B cell (primary cell): ENCODE results near the gene TNF. TPM values are rescaled to one million over a fixed set of nuclear protein-coding genes. Genes with fewer than 3 reads are reported as not detected.

ENCODE experiments used
- ATAC-seq: fragments of 200-7000 bp; cut with Tn5 transposase; one replicate; pipeline ENCODE4 v1.10.0; 2021; ENCODE audit warnings: low read depth, mild to moderate bottlenecking, moderate number of reproducible peaks, moderate library complexity
- CTCF ChIA-PET: fragments of 350-600 bp; sonication (Branson Sonifier 250); formaldehyde crosslinking; loops from one replicate; lab custom pipeline; 2021; ENCODE audit warnings: antibody characterized with exemption, inconsistent platforms; lab: Charles Lee
- POLR2A ChIA-PET: fragments of 350-600 bp; sonication (Branson Sonifier 250); formaldehyde crosslinking; loops from one replicate; lab custom pipeline; 2021; ENCODE audit warnings: antibody characterized with exemption; lab: Charles Lee
- DNase-seq: peaks from one replicate; pipeline ENCODE4 v3.0.0; 2013
- H2AFZ ChIP-seq: 2 replicates; pipeline ENCODE4 v1.6.1; 2012; ENCODE audit warnings: mild to moderate bottlenecking, low read depth, low read length; ENCODE audit not compliant: insufficient read depth, poor library complexity, severe bottlenecking
- H3K27ac ChIP-seq, 2 donors: 1 replicate in 1 of 2; 2 replicates in 1 of 2; pipeline ENCODE4 v1.5.1; 2012 to 2013; ENCODE audit warnings: low read length in 2 of 2, mild to moderate bottlenecking in 2 of 2, moderate library complexity in 1 of 2
- H3K27me3 ChIP-seq, 4 experiments: fragments of 200-600 bp in 1 of 4; sonication (generic) in 1 of 4; replicated peaks in 1 of 4; 1 replicate in 2 of 4; 2 replicates in 2 of 4; pipeline versions ENCODE4 v1.6.1 to v1.7.0; 2013 to 2016; ENCODE audit warnings: low read length in 3 of 4, mild to moderate bottlenecking in 2 of 4, mixed read lengths in 1 of 4, moderate library complexity in 1 of 4; ENCODE audit not compliant: insufficient read depth in 4 of 4, control insufficient read depth in 3 of 4; ENCODE audit errors: control extremely low read depth in 1 of 4
- H3K36me3 ChIP-seq, 2 experiments: replicated peaks in 1 of 2; 1 replicate in 1 of 2; 2 replicates in 1 of 2; pipeline versions ENCODE4 v1.6.1 to v1.7.1; 2013; ENCODE audit warnings: low read length in 1 of 2; ENCODE audit not compliant: insufficient read depth in 2 of 2, control insufficient read depth in 1 of 2; ENCODE audit errors: control extremely low read depth in 1 of 2, extremely low read depth in 1 of 2
- H3K4me1 ChIP-seq, 2 donors: fragments of 200-600 bp in 1 of 2; sonication (generic) in 1 of 2; 1 replicate in 1 of 2; 2 replicates in 1 of 2; pipeline versions ENCODE4 v1.5.1 to v1.6.1; 2013 to 2017; ENCODE audit warnings: low read length in 2 of 2; ENCODE audit not compliant: control insufficient read depth in 2 of 2, insufficient read depth in 2 of 2
- H3K4me2 ChIP-seq: replicated peaks from 2 replicates; pipeline ENCODE3; 2012; ENCODE audit warnings: mild to moderate bottlenecking, low read depth, low read length; ENCODE audit not compliant: poor library complexity, severe bottlenecking
- H3K4me3 ChIP-seq, 5 experiments: fragments of 200-600 bp in 1 of 5; sonication (generic) in 1 of 5; 1 replicate in 3 of 5; 2 replicates in 2 of 5; pipeline versions ENCODE4 v1.5.1 to v1.7.0; 2011 to 2016; ENCODE audit warnings: low read length in 4 of 5, mild to moderate bottlenecking in 4 of 5, low read depth in 2 of 5, control low read depth in 1 of 5, moderate library complexity in 1 of 5; ENCODE audit not compliant: insufficient read depth in 1 of 5; ENCODE audit errors: control extremely low read depth in 1 of 5, extremely low read depth in 1 of 5
- H3K79me2 ChIP-seq: fragments of 200-600 bp; sonication (generic); one replicate; pipeline ENCODE4 v1.6.0; 2016; ENCODE audit warnings: low read length; ENCODE audit not compliant: control insufficient read depth, insufficient read depth
- H3K9ac ChIP-seq: fragments of 200-600 bp; sonication (generic); 2 replicates; pipeline ENCODE4 v1.6.1; 2017; ENCODE audit warnings: mild to moderate bottlenecking, low read length, moderate library complexity
- H3K9me3 ChIP-seq, 3 donors: one replicate each; pipeline versions ENCODE4 v1.6.1 to v1.7.1; 2013; ENCODE audit warnings: low read length in 2 of 3; ENCODE audit not compliant: control insufficient read depth in 2 of 3, insufficient read depth in 1 of 3; ENCODE audit errors: control extremely low read depth in 1 of 3
- H4K20me1 ChIP-seq: 2 replicates; pipeline ENCODE4 v1.6.0; 2012; ENCODE audit warnings: mild to moderate bottlenecking, low read length; ENCODE audit not compliant: insufficient read depth, control insufficient read depth, poor library complexity, severe bottlenecking
- H3K27ac Mint-ChIP-seq: one replicate; pipeline ENCODE4 v1.8.0; 2021; ENCODE audit warnings: mixed read lengths
- H3K27me3 Mint-ChIP-seq: one replicate; pipeline ENCODE4 v1.8.0; 2021; ENCODE audit warnings: mixed read lengths
- H3K4me1 Mint-ChIP-seq: one replicate; pipeline ENCODE4 v1.8.0; 2021; ENCODE audit warnings: mixed read lengths
- H3K4me3 Mint-ChIP-seq: one replicate; pipeline ENCODE4 v1.8.0; 2021; ENCODE audit warnings: mixed read lengths
- H3K9me3 Mint-ChIP-seq: one replicate; pipeline ENCODE4 v1.8.0; 2022; ENCODE audit warnings: mixed read lengths; ENCODE audit not compliant: insufficient read depth
- EZH2 ChIP-seq: IDR thresholded peaks from 2 replicates; pipeline ENCODE4 v1.6.1; 2012; ENCODE audit warnings: borderline replicate concordance, low read depth, mild to moderate bottlenecking, moderate library complexity, low read length; ENCODE audit not compliant: insufficient read depth, poor library complexity, severe bottlenecking
- WGBS: methylation state at CpG from one replicate; pipeline ENCODE4 v1.1.5; 2013; ENCODE audit warnings: missing lambda C conversion rate; ENCODE audit not compliant: insufficient coverage; 5-methylcytosine and 5-hydroxymethylcytosine counted together
- intact Hi-C: fragments of 100-400 bp; cut with micrococcal nuclease; formaldehyde crosslinking; loops from one replicate; pipeline ENCODE4 v1.10.0; 2022
- polyA plus RNA-seq: library from polyadenylated mRNA; depleted of rRNA; stranded (reverse); fragments of >200 nt; gene quantifications from 2 replicates; pipeline ENCODE4 v1.2.3, GENCODE V29; 2012
- total RNA-seq, 2 donors: library from RNA; stranded (reverse); fragments of 120-200 nt in 1 of 2; gene quantifications; 1 replicate in 1 of 2; 2 replicates in 1 of 2; pipeline versions ENCODE4 v1.2.3 to v1.2.4, GENCODE V29; 2013 to 2022
- TF ChIP-seq, protein P1 (sequence below): fragments of 200-600 bp; IDR thresholded peaks from one replicate; pipeline ENCODE4 v1.8.0; 2022; ENCODE audit warnings: antibody characterized with exemption, mild to moderate bottlenecking

TNF gene
- total and polyA plus RNA-seq, 2 donors (not counting 1 experiment from before 2014, with no cell fraction given) = 21.9 to 22.2 TPM

DNA sequence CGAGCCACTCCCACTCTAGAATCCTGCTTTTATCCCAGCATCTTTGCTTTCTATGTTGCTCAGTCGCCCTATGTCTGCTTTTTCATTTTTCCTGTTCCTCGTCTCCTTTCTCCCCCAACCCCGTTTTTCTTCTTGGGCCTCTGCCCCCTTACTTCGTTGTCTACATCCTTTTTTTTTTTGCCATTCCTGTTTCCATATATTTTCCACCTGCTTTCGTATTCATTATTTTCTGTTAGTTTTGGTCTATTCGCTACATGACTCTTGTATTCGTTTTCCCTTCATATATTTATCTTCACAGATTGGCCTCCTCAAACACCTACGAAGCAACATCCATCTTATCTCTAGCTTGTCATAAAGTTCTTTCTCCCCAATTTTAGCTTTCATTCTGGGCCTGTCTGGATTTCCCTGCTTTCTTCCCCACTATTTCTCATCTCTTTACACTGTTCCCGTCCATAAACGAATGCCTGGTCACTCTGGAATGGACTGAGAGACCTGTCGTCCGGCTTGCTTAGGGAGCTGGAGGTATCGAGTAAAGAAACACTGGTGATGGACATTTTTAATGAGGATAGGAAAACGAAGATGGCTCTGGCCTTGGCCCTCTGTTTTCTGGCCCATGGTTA is 46.1 kb downstream of the TNF start:
- H3K9ac ChIP-seq = peak overlapping the region; percentile 90
- peak overlapping the region; percentile 70 for H2AFZ ChIP-seq
- peak overlapping the region; percentile 95 for H3K27ac Mint-ChIP-seq
- H3K36me3 ChIP-seq = peaks cover 5 to 40% of the 10 kb centered on the region in 2 experiments
- H3K4me2 ChIP-seq = peak overlapping the region; percentile 90
- 43% methylated on average over 13 of the region's 15 CpGs for WGBS
- H3K79me2 ChIP-seq = peaks cover 21% of the 10 kb centered on the region
- peak overlapping the region; percentile 86 for H3K4me3 Mint-ChIP-seq
- H3K4me1 ChIP-seq = peaks cover 12 to 21% of the 10 kb centered on the region in 2 donors
- no peak for TF ChIP-seq EZH2
- TF ChIP-seq, protein P1, sequence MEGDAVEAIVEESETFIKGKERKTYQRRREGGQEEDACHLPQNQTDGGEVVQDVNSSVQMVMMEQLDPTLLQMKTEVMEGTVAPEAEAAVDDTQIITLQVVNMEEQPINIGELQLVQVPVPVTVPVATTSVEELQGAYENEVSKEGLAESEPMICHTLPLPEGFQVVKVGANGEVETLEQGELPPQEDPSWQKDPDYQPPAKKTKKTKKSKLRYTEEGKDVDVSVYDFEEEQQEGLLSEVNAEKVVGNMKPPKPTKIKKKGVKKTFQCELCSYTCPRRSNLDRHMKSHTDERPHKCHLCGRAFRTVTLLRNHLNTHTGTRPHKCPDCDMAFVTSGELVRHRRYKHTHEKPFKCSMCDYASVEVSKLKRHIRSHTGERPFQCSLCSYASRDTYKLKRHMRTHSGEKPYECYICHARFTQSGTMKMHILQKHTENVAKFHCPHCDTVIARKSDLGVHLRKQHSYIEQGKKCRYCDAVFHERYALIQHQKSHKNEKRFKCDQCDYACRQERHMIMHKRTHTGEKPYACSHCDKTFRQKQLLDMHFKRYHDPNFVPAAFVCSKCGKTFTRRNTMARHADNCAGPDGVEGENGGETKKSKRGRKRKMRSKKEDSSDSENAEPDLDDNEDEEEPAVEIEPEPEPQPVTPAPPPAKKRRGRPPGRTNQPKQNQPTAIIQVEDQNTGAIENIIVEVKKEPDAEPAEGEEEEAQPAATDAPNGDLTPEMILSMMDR = no peak
- H3K4me1 Mint-ChIP-seq = peaks cover 31% of the 10 kb centered on the region
- peak overlapping the region; percentile 69 to 90 (median 84) for H3K4me3 ChIP-seq
- H4K20me1 ChIP-seq = peaks cover 6% of the 10 kb centered on the region
- H3K27me3 ChIP-seq = no peaks in the 10 kb centered on the region
- DNase-seq = no peak
- H3K27me3 Mint-ChIP-seq = no peaks in the 10 kb centered on the region
- H3K9me3 Mint-ChIP-seq = no peaks in the 10 kb centered on the region
- POLR2A ChIA-PET = interaction anchor here (0.6 to 1.7 kb wide), 7 partner anchors 17 to 173 kb away, joined by 3 to 7 read pairs (median 5); partner anchors contain the start of genes BAG6, C6orf47, LST1 and NCR3
- peaks cover 0 to 6% (median 0%) of the 10 kb centered on the region in 3 donors for H3K9me3 ChIP-seq
- intact Hi-C loops = loop anchor here (5.0 kb wide), 3 partner anchors 186 to 336 kb away; partner anchors contain the start of genes EHMT2, LSM2, NELFE and SKIC2
- CTCF ChIA-PET = interaction anchor here (1.0 to 2.3 kb wide), 5 partner anchors 14 to 70 kb away, joined by 4 to 11 read pairs (median 5); partner anchors contain the start of gene BAG6
- H3K27ac ChIP-seq = peak overlapping the region; percentile 97 to 99
- ATAC-seq = no peak

DNA sequence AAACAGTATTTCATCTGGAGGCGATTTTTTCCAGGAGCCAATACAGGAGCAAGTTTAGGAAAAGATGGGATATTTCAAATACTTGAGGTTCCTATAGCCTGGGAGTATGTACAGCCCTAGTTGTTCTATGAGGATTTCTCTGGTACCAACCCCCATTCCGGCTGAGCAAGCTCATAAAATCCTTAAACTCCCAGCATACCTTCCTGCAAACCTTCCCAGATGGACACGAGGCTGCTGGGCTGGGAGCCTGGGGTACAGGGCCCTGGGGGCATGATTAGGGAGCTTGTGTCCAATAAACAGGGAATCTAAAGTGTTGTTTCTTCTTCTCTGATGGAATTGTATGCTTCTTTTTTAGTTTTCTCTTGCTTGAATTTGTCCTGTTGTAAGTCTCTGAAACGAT is 46.6 kb downstream of the TNF start:
- Mint-ChIP-seq H3K4me1 (peaks cover 25% of the 10 kb centered on the region), H3K27me3 (no peaks in the 10 kb centered on the region), H3K4me3 (peak overlapping the region; percentile 86), H3K27ac (peak overlapping the region; percentile 95), H3K9me3 (no peaks in the 10 kb centered on the region)
- TF ChIP-seq EZH2 = no peak
- TF ChIP-seq, protein P1 = no peak
- Histone ChIP-seq H4K20me1 (peaks cover 6% of the 10 kb centered on the region), H3K9ac (peak overlapping the region; percentile 90), H3K27me3 (no peaks in the 10 kb centered on the region), H3K4me1 (peaks cover 10 to 16% of the 10 kb centered on the region in 2 donors), H3K4me3 (peak overlapping the region in 2 of 5 experiments; percentile 84 to 89), H3K9me3 (peaks cover 0 to 6% (median 0%) of the 10 kb centered on the region in 3 donors), H3K27ac (peak overlapping the region; percentile 97 to 99), H3K36me3 (peaks cover 7 to 46% of the 10 kb centered on the region in 2 experiments), H3K79me2 (peaks cover 21% of the 10 kb centered on the region), H2AFZ (no peak overlapping the region), H3K4me2 (peak overlapping the region; percentile 90)
- no peak for ATAC-seq
- DNase-seq = no peak
- intact Hi-C loops = loop anchor here (5.0 kb wide), 3 partner anchors 185 to 335 kb away; partner anchors contain the start of genes EHMT2, LSM2, NELFE and SKIC2
- WGBS = 30% methylated on average over 2 of the region's 4 CpGs
- CTCF ChIA-PET = interaction anchor here (0.8 to 2.3 kb wide), 6 partner anchors 14 to 71 kb away, joined by 3 to 11 read pairs (median 5); partner anchors contain the start of gene BAG6
- POLR2A ChIA-PET = interaction anchor here (0.6 to 1.7 kb wide), 5 partner anchors 17 to 62 kb away, joined by 3 to 12 read pairs (median 7); no protein-coding TSS in a partner anchor
